Measurements from ENCODE around the gene MMP12. TPM values are rescaled to one million over a fixed set of nuclear protein-coding genes. Genes with fewer than 3 reads are reported as not detected.

MMP12 gene
- total RNA-seq, 2 experiments from 2014 or later, result not detected

DNA sequence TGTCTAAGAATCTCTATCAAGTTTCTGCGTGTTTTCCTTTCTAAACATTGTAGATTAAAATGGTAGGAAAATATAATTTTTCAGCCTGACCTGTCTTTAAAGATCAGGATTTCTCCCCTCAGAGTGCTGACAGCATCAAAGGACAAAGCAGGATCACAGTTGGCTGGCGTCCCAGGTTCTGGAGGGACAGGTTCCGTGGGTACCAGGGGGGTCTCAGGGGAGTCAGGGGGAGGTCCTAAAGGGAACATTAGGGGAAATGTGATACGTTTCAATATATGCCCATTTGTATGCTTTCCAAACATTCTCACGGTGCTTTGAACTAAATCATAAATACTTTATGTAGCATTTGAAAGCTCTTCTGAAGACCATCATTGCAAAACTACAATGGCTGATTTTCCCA, 34.8 kb downstream of the MMP12 start:
- Mint-ChIP-seq H3K27ac (no peak overlapping the region), H3K4me1 (ENCODE audit: low read depth) (no peaks in the 10 kb centered on the region), H3K9me3 (no peaks in the 10 kb centered on the region), H3K4me3 (no peak overlapping the region), H3K36me3 (ENCODE audit: low read depth) (no peaks in the 10 kb centered on the region), H3K27me3 (peaks cover 10% of the 10 kb centered on the region)
- ChIA-PET POLR2A (no interaction called here), CTCF (no interaction called here)
- Histone ChIP-seq H3K27me3 (ENCODE audit: control insufficient read depth in 1 of 2, insufficient read depth in 2 of 2, low read length in 2 of 2) (no peaks in the 10 kb centered on the region), H3K4me1 (ENCODE audit: insufficient read depth, low read length) (no peaks in the 10 kb centered on the region), H3K27ac (ENCODE audit: low read depth in 1 of 2, low read length in 2 of 2) (no peak overlapping the region), H3K9me3 (ENCODE audit: control insufficient read depth in 1 of 2, insufficient read depth in 1 of 2, low read length in 2 of 2) (no peaks in the 10 kb centered on the region), H3K36me3 (ENCODE audit: insufficient read depth, low read length) (no peaks in the 10 kb centered on the region), H3K4me3 (ENCODE audit: low read length) (no peak overlapping the region)
- DNase-seq (no peak), ATAC-seq (ENCODE audit: poor library complexity) (no peak)
- TF ChIP-seq, protein P1, sequence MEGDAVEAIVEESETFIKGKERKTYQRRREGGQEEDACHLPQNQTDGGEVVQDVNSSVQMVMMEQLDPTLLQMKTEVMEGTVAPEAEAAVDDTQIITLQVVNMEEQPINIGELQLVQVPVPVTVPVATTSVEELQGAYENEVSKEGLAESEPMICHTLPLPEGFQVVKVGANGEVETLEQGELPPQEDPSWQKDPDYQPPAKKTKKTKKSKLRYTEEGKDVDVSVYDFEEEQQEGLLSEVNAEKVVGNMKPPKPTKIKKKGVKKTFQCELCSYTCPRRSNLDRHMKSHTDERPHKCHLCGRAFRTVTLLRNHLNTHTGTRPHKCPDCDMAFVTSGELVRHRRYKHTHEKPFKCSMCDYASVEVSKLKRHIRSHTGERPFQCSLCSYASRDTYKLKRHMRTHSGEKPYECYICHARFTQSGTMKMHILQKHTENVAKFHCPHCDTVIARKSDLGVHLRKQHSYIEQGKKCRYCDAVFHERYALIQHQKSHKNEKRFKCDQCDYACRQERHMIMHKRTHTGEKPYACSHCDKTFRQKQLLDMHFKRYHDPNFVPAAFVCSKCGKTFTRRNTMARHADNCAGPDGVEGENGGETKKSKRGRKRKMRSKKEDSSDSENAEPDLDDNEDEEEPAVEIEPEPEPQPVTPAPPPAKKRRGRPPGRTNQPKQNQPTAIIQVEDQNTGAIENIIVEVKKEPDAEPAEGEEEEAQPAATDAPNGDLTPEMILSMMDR (IDR thresholded peaks at IDR 0.05), result no peak
- intact Hi-C loops (cut with DNase I, micrococcal nuclease), result no loop called here

GRCh38 chr11:102837646-102838045, 37.1 kb downstream of the MMP12 start:
- Mint-ChIP-seq H3K9me3 (no peaks in the 10 kb centered on the region), H3K36me3 (ENCODE audit: low read depth) (no peaks in the 10 kb centered on the region), H3K27ac (no peak overlapping the region), H3K4me1 (ENCODE audit: low read depth) (no peaks in the 10 kb centered on the region), H3K4me3 (no peak overlapping the region), H3K27me3 (peaks cover 10% of the 10 kb centered on the region)
- CTCF ChIA-PET, result no interaction called here
- Histone ChIP-seq H3K9me3 (ENCODE audit: control insufficient read depth in 1 of 2, insufficient read depth in 1 of 2, low read length in 2 of 2) (no peaks in the 10 kb centered on the region), H3K27ac (ENCODE audit: low read depth in 1 of 2, low read length in 2 of 2) (no peak overlapping the region), H3K27me3 (ENCODE audit: control insufficient read depth in 1 of 2, insufficient read depth in 2 of 2, low read length in 2 of 2) (no peaks in the 10 kb centered on the region), H3K36me3 (ENCODE audit: insufficient read depth, low read length) (no peaks in the 10 kb centered on the region), H3K4me3 (ENCODE audit: low read length) (no peak overlapping the region), H3K4me1 (ENCODE audit: insufficient read depth, low read length) (no peaks in the 10 kb centered on the region)
- TF ChIP-seq, protein P1 (IDR thresholded peaks at IDR 0.05), result no peak
- intact Hi-C loops (cut with DNase I, micrococcal nuclease), result no loop called here
- POLR2A ChIA-PET, result no interaction called here
- ATAC-seq (ENCODE audit: poor library complexity) (no peak), DNase-seq (no peak)

- ChIA-PET POLR2A (no interaction called here), CTCF (no interaction called here)
- Mint-ChIP-seq H3K9me3 (no peaks in the 10 kb centered on the region), H3K36me3 (ENCODE audit: low read depth) (no peaks in the 10 kb centered on the region), H3K4me1 (ENCODE audit: low read depth) (no peaks in the 10 kb centered on the region), H3K4me3 (no peak overlapping the region), H3K27ac (no peak overlapping the region), H3K27me3 (peaks cover 14% of the 10 kb centered on the region)
- no peaks in the 10 kb centered on the region for H3K9me3 ChIP-seq (ENCODE audit: control insufficient read depth in 1 of 2, insufficient read depth in 1 of 2, low read length in 2 of 2)
- H3K27ac ChIP-seq (ENCODE audit: low read depth in 1 of 2, low read length in 2 of 2), result no peak overlapping the region
- H3K27me3 ChIP-seq (ENCODE audit: control insufficient read depth in 1 of 2, insufficient read depth in 2 of 2, low read length in 2 of 2), result peaks cover 1 to 3% of the 10 kb centered on the region in 2 experiments
- no peaks in the 10 kb centered on the region for H3K4me1 ChIP-seq (ENCODE audit: insufficient read depth, low read length)
- intact Hi-C loops (cut with DNase I, micrococcal nuclease), result no loop called here
- TF ChIP-seq, protein P1 (IDR thresholded peaks at IDR 0.05), result no peak
- H3K36me3 ChIP-seq (ENCODE audit: insufficient read depth, low read length), result no peaks in the 10 kb centered on the region
- no peak overlapping the region for H3K4me3 ChIP-seq (ENCODE audit: low read length)
- DNase-seq (no peak), ATAC-seq (ENCODE audit: poor library complexity) (no peak)
Measured at GRCh38 chr11:102837156-102837555, 37.6 kb downstream of the MMP12 start.

Data from CD4-positive, alpha-beta T cell (primary cell).